ENCODE measurements around the gene BAHD1. TPM values are rescaled to one million over a fixed set of nuclear protein-coding genes. Genes with fewer than 3 reads are reported as not detected.

Gene BAHD1
- total RNA-seq, 1 donor from 2014 or later, result 23.9 TPM

DNA sequence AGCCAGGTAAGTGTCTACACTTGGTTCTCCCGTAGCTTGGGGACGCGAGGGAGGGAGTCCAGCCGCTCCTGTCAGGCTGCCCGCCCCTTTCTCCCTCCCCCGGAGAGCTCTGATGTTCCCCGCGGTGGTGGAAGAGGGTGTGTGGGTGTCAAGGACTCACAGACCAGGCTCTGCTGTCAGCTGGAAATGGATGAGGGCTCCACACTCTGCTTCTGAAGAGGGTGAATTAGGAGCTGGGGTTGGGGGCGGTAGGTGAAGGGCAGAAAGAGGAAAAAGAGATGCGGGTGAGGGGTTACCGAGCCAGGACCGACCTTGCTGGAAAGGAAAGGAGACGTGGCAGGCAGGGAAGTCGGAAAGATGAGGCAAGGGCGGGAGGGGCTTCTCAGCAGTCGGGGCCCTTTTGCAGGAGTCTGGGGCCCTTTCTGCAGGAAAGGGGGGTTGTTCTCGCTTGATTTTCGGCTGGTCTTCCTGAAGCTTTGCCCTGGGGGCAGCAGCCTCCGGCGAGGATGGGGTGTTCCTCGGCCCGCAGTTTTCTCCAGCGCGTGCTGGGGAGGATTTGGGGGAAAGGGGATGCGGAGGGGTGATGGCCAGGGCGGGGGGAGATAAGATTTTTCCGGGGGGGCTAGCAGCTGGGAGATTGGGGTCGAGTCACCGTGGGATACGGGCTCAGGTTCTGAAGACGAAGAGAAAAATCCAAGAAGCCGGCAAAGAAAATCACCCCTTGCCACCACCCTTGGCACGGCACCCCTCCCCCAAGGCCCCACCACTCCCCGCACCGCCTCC, 602 bp upstream of the BAHD1 start:
- H3K4me3 Mint-ChIP-seq, result peak overlapping the region; percentile 77
- H3K36me3 Mint-ChIP-seq, result no peaks in the 10 kb centered on the region
- TF ChIP-seq, protein P1, sequence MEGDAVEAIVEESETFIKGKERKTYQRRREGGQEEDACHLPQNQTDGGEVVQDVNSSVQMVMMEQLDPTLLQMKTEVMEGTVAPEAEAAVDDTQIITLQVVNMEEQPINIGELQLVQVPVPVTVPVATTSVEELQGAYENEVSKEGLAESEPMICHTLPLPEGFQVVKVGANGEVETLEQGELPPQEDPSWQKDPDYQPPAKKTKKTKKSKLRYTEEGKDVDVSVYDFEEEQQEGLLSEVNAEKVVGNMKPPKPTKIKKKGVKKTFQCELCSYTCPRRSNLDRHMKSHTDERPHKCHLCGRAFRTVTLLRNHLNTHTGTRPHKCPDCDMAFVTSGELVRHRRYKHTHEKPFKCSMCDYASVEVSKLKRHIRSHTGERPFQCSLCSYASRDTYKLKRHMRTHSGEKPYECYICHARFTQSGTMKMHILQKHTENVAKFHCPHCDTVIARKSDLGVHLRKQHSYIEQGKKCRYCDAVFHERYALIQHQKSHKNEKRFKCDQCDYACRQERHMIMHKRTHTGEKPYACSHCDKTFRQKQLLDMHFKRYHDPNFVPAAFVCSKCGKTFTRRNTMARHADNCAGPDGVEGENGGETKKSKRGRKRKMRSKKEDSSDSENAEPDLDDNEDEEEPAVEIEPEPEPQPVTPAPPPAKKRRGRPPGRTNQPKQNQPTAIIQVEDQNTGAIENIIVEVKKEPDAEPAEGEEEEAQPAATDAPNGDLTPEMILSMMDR (IDR thresholded peaks at IDR 0.05; ENCODE audit: unreplicated experiment), result no peak
- DNase-seq (ENCODE audit: low spot score in 2 of 2, unreplicated experiment in 2 of 2), result peak in 1 of 2 experiments; percentile 50
- H3K9me3 Mint-ChIP-seq, result no peaks in the 10 kb centered on the region
- H3K4me1 Mint-ChIP-seq, result peaks cover 65% of the 10 kb centered on the region
- H3K27me3 Mint-ChIP-seq (ENCODE audit: low read depth), result peaks cover 64% of the 10 kb centered on the region
- H3K27ac Mint-ChIP-seq, result peak overlapping the region; percentile 76

DNA sequence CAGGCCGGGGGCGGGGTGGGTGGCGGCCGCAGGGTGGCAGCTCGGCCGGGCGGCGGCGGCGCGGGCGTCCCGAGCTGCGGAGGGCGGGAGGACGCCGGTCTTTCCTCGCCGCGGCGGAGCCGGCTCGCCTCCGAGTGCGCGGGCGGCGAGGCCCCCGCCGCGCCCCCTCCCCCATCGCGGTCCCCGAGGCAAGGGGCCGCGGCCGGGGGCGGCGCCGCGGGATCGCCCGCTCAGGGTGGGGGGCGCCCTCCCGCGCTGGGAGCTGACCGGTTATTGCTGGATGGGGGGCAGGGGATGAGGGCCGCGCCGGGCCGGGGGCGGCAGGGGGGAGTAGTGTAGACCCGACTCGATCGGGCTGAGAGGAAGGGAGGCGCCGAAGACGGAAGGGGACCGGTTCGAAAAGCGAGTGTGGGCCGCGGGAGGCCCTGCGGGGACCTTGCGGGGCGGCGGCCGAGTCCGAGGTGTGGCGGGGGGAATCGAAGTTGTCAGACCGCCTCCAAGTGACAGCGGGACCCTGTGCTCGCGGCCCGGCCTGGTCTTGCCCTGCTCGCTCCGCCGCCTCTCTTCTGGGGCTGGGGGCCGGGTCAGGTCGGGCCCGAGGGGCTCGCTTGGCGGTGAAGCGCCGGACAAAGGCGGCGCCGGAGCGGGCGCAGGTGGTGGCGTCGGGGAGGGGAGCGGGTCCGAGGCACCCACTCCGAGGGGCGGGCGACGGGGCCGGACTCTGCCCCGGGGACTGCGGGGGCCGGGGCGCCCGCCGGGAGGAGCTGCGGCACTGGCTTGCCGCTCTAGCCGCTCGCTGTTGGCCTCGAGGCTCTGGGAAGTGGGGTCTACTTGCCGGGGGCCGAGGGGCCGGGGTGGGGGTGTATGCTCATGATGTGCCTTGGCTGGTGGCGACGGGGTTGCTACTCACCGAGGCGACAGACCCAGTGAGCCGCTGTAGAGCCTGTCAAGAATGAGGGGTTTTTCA, 1.1 kb downstream of the BAHD1 start:
- no peaks in the 10 kb centered on the region for H3K9me3 Mint-ChIP-seq
- peak overlapping the region; percentile 61 for H3K27ac Mint-ChIP-seq
- TF ChIP-seq, protein P1 (IDR thresholded peaks at IDR 0.05; ENCODE audit: unreplicated experiment), result no peak
- peak overlapping the region; percentile 82 for H3K4me3 Mint-ChIP-seq
- DNase-seq (ENCODE audit: low spot score in 2 of 2, unreplicated experiment in 2 of 2), result peak in 1 of 2 experiments; percentile 58
- peaks cover 62% of the 10 kb centered on the region for H3K4me1 Mint-ChIP-seq
- H3K27me3 Mint-ChIP-seq (ENCODE audit: low read depth), result peaks cover 49% of the 10 kb centered on the region
- H3K36me3 Mint-ChIP-seq, result no peaks in the 10 kb centered on the region

DNA sequence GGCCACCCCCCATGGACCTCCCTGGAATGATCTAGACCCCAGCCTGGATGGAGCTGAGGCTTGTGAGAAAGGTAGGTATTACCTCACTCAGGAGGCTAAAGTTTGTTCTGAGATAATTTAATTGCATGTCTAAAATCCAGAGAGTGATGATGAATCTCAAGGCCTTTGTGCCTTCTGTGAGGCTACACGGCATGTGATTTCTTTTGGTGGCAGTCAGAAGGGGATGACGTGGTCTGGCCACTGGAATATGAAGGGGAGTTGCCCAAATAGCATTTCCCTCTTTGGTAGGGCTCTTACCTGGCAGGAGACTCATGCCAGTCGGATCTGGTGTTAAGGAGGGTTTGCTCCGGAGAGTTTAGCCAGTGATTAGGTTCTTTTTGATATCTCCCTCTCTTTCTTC, 2.5 kb downstream of the BAHD1 start:
- DNase-seq (ENCODE audit: low spot score in 2 of 2, unreplicated experiment in 2 of 2), result no peak
- TF ChIP-seq, protein P1 (IDR thresholded peaks at IDR 0.05; ENCODE audit: unreplicated experiment), result no peak
- Mint-ChIP-seq H3K4me3 (peak overlapping the region; percentile 80), H3K4me1 (peaks cover 49% of the 10 kb centered on the region), H3K36me3 (no peaks in the 10 kb centered on the region), H3K9me3 (no peaks in the 10 kb centered on the region), H3K27ac (no peak overlapping the region), H3K27me3 (ENCODE audit: low read depth) (peaks cover 35% of the 10 kb centered on the region)

DNA sequence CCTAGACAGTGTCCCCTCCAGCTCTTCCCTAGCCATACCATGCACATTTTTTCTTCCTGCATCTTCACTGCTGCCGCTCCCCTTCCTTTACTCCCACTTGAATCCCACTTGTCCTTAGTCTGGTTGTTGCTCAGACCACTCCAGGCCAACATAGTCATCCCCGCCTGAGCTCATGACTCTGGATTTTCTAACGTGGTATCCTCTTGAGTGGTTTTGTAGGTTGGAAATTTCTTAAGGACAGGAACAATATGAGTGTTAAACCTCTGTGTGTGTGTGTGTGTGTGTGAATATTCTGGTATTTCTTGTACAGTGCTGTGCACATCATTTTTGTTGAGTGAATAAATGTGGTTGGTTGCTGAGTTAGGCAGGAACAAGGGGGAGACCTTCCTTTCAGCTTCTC, 3.1 kb downstream of the BAHD1 start:
- H3K27me3 Mint-ChIP-seq (ENCODE audit: low read depth), result peaks cover 29% of the 10 kb centered on the region
- peaks cover 43% of the 10 kb centered on the region for H3K4me1 Mint-ChIP-seq
- H3K27ac Mint-ChIP-seq, result no peak overlapping the region
- no peaks in the 10 kb centered on the region for H3K9me3 Mint-ChIP-seq
- peak overlapping the region; percentile 22 for H3K4me3 Mint-ChIP-seq
- H3K36me3 Mint-ChIP-seq, result no peaks in the 10 kb centered on the region
- DNase-seq (ENCODE audit: low spot score in 2 of 2, unreplicated experiment in 2 of 2), result no peak
- TF ChIP-seq, protein P1 (IDR thresholded peaks at IDR 0.05; ENCODE audit: unreplicated experiment), result no peak

DNA sequence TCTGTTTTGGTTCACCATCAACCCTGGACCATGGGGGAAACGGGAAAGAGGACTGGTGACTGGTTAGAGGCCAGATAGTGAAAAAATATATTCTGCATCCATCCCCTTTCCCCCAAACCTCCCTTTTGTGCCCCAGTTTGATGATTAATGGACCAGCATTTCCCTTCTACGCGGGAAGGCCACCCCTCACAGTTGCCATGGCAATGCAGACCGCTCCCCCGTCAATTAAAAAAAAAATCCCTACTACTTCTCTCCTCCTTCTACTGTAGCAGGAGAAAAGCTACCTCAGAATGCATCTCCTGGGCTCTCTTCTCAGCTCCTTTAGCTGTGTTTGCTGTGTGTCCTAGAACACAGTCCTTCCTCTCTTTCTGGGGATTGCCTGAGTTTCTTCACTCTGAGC, 4.0 kb downstream of the BAHD1 start:
- Mint-ChIP-seq H3K9me3 (no peaks in the 10 kb centered on the region), H3K36me3 (no peaks in the 10 kb centered on the region), H3K4me1 (peaks cover 35% of the 10 kb centered on the region), H3K27me3 (ENCODE audit: low read depth) (peaks cover 20% of the 10 kb centered on the region), H3K4me3 (no peak overlapping the region), H3K27ac (no peak overlapping the region)
- TF ChIP-seq, protein P1 (IDR thresholded peaks at IDR 0.05; ENCODE audit: unreplicated experiment), result no peak
- DNase-seq (ENCODE audit: low spot score in 2 of 2, unreplicated experiment in 2 of 2), result no peak

Measured in mesothelial cell of epicardium (in vitro differentiated cells).